GM21423 (cell line): ENCODE data around the gene GDAP1L1.

ENCODE experiments used
- ATAC-seq: cut with Tn5 transposase; IDR thresholded peaks from one replicate; pipeline ENCODE4 v1.9.1; 2021; ENCODE audit warnings: mild to moderate bottlenecking, moderate library complexity; ENCODE audit not compliant: unreplicated experiment

The GDAP1L1 gene

GRCh38 chr20:44251284-44251683 lies 4.2 kb downstream of the GDAP1L1 start:
- ATAC-seq, result no peak

- no peak for ATAC-seq
Measured at GRCh38 chr20:44253528-44253927, 6.4 kb downstream of the GDAP1L1 start.

- no peak for ATAC-seq
Measured at GRCh38 chr20:44254073-44254472, 7.0 kb downstream of the GDAP1L1 start.

GRCh38 chr20:44255942-44256341 lies 8.8 kb downstream of the GDAP1L1 start:
- no peak for ATAC-seq

GRCh38 chr20:44256961-44257360 lies 9.9 kb downstream of the GDAP1L1 start:
- no peak for ATAC-seq

- no peak for ATAC-seq
Measured at GRCh38 chr20:44258226-44258890, 11.2 kb downstream of the GDAP1L1 start.

- no peak for ATAC-seq
Measured at GRCh38 chr20:44264287-44264686, 17.2 kb downstream of the GDAP1L1 start.

GRCh38 chr20:44268802-44269201 lies 21.7 kb downstream of the GDAP1L1 start:
- no peak for ATAC-seq

- no peak for ATAC-seq
Measured at GRCh38 chr20:44271915-44272663, 25.0 kb downstream of the GDAP1L1 start.

GRCh38 chr20:44273231-44274215 lies 26.4 kb downstream of the GDAP1L1 start:
- no peak for ATAC-seq

- no peak for ATAC-seq
Measured at GRCh38 chr20:44274303-44275017, 27.4 kb downstream of the GDAP1L1 start.

GRCh38 chr20:44279228-44279627 lies 32.1 kb downstream of the GDAP1L1 start:
- ATAC-seq, result no peak

- ATAC-seq, result no peak
Measured at GRCh38 chr20:44280387-44280786, 33.3 kb downstream of the GDAP1L1 start.

GRCh38 chr20:44282192-44282591 lies 35.1 kb downstream of the GDAP1L1 start:
- ATAC-seq, result no peak

GRCh38 chr20:44284032-44284431 lies 36.9 kb downstream of the GDAP1L1 start:
- no peak for ATAC-seq

GRCh38 chr20:44287272-44288097 lies 40.4 kb downstream of the GDAP1L1 start:
- ATAC-seq, result no peak

- ATAC-seq, result no peak
Measured at GRCh38 chr20:44288252-44288651, 41.1 kb downstream of the GDAP1L1 start.

GRCh38 chr20:44291754-44292153 lies 44.6 kb downstream of the GDAP1L1 start:
- no peak for ATAC-seq

- ATAC-seq, result no peak
Measured at GRCh38 chr20:44296011-44296410, 48.9 kb downstream of the GDAP1L1 start.

- ATAC-seq, result no peak
Measured at GRCh38 chr20:44297721-44298120, 50.6 kb downstream of the GDAP1L1 start.
